KMS-11 (cell line): ENCODE measurements around the gene LSAMP.

Experiments
- H2AFZ ChIP-seq: fragments of 200-600 bp; sonication (generic); 2 replicates; pipeline ENCODE4 v1.6.1; 2016; ENCODE audit warnings: antibody characterized with exemption, mixed run types, low read depth
- H3K27ac ChIP-seq: fragments of 200-600 bp; sonication (generic); 2 replicates; pipeline ENCODE4 v1.6.1; 2016; ENCODE audit warnings: mild to moderate bottlenecking, mixed run types
- H3K27me3 ChIP-seq: fragments of 200-600 bp; sonication (generic); 2 replicates; pipeline ENCODE4 v1.6.1; 2017; ENCODE audit warnings: mild to moderate bottlenecking, low read depth, mixed run types, moderate library complexity; ENCODE audit not compliant: insufficient read depth
- H3K36me3 ChIP-seq: fragments of 200-600 bp; sonication (generic); 2 replicates; pipeline ENCODE4 v1.6.1; 2017; ENCODE audit warnings: mild to moderate bottlenecking, mixed run types; ENCODE audit not compliant: insufficient read depth
- H3K4me1 ChIP-seq: fragments of 200-600 bp; sonication (generic); 2 replicates; pipeline ENCODE4 v1.6.1; 2016; ENCODE audit warnings: mild to moderate bottlenecking, low read depth, mixed run types; ENCODE audit not compliant: poor library complexity, severe bottlenecking
- H3K4me2 ChIP-seq: fragments of 200-600 bp; sonication (generic); 2 replicates; pipeline ENCODE4 v1.7.0; 2016; ENCODE audit warnings: mild to moderate bottlenecking, mixed run types
- H3K4me3 ChIP-seq: fragments of 200-600 bp; sonication (generic); IDR thresholded peaks from 2 replicates; pipeline ENCODE4 v1.6.1; 2017; ENCODE audit warnings: low read depth, low read length, mixed read lengths; ENCODE audit not compliant: insufficient read depth
- H3K79me2 ChIP-seq: fragments of 200-600 bp; sonication (generic); 2 replicates; pipeline ENCODE4 v1.6.1; 2016; ENCODE audit warnings: low read depth, mixed run types; ENCODE audit not compliant: insufficient read depth
- H3K9ac ChIP-seq: fragments of 200-600 bp; sonication (generic); 2 replicates; pipeline ENCODE4 v1.6.1; 2016; ENCODE audit warnings: mild to moderate bottlenecking, mixed run types
- H4K20me1 ChIP-seq: fragments of 200-600 bp; sonication (generic); 2 replicates; pipeline ENCODE4 v1.6.1; 2016; ENCODE audit warnings: mild to moderate bottlenecking, mixed run types; ENCODE audit not compliant: insufficient read depth
- TF ChIP-seq, protein P1 (sequence below): fragments of 200-600 bp; sonication (generic); conservative IDR thresholded peaks from 2 replicates; pipeline ENCODE4 v1.6.1; 2017; ENCODE audit warnings: low read depth, mild to moderate bottlenecking, antibody characterized with exemption, low read length, moderate library complexity, mixed read lengths

Gene LSAMP

GRCh38 chr3:116408473-116408872, 36.8 kb downstream of the LSAMP start:
- H3K9ac ChIP-seq, result no peak overlapping the region
- H3K27ac ChIP-seq, result no peak overlapping the region
- H4K20me1 ChIP-seq, result no peaks in the 10 kb centered on the region
- TF ChIP-seq, protein P1, sequence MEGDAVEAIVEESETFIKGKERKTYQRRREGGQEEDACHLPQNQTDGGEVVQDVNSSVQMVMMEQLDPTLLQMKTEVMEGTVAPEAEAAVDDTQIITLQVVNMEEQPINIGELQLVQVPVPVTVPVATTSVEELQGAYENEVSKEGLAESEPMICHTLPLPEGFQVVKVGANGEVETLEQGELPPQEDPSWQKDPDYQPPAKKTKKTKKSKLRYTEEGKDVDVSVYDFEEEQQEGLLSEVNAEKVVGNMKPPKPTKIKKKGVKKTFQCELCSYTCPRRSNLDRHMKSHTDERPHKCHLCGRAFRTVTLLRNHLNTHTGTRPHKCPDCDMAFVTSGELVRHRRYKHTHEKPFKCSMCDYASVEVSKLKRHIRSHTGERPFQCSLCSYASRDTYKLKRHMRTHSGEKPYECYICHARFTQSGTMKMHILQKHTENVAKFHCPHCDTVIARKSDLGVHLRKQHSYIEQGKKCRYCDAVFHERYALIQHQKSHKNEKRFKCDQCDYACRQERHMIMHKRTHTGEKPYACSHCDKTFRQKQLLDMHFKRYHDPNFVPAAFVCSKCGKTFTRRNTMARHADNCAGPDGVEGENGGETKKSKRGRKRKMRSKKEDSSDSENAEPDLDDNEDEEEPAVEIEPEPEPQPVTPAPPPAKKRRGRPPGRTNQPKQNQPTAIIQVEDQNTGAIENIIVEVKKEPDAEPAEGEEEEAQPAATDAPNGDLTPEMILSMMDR, result no peak
- no peak overlapping the region for H3K4me3 ChIP-seq
- no peaks in the 10 kb centered on the region for H3K79me2 ChIP-seq
- no peaks in the 10 kb centered on the region for H3K4me1 ChIP-seq
- no peaks in the 10 kb centered on the region for H3K27me3 ChIP-seq
- no peak overlapping the region for H2AFZ ChIP-seq
- no peak overlapping the region for H3K4me2 ChIP-seq
- H3K36me3 ChIP-seq, result no peaks in the 10 kb centered on the region

- Histone ChIP-seq H3K36me3 (no peaks in the 10 kb centered on the region), H2AFZ (no peak overlapping the region), H3K4me2 (no peak overlapping the region), H3K4me3 (no peak overlapping the region), H3K27ac (no peak overlapping the region), H3K79me2 (no peaks in the 10 kb centered on the region), H4K20me1 (no peaks in the 10 kb centered on the region), H3K4me1 (no peaks in the 10 kb centered on the region), H3K9ac (no peak overlapping the region), H3K27me3 (no peaks in the 10 kb centered on the region)
- TF ChIP-seq, protein P1, result no peak
These were observed 40.1 kb downstream of the LSAMP start for GRCh38 chr3:116405231-116405630.

- no peaks in the 10 kb centered on the region for H4K20me1 ChIP-seq
- no peaks in the 10 kb centered on the region for H3K79me2 ChIP-seq
- H3K27ac ChIP-seq, result no peak overlapping the region
- no peaks in the 10 kb centered on the region for H3K4me1 ChIP-seq
- H3K4me2 ChIP-seq, result no peak overlapping the region
- no peak overlapping the region for H3K4me3 ChIP-seq
- no peak overlapping the region for H2AFZ ChIP-seq
- TF ChIP-seq, protein P1, result no peak
- no peaks in the 10 kb centered on the region for H3K36me3 ChIP-seq
- H3K9ac ChIP-seq, result no peak overlapping the region
- H3K27me3 ChIP-seq, result no peaks in the 10 kb centered on the region
These were observed 45.5 kb downstream of the LSAMP start for GRCh38 chr3:116399701-116400226.

GRCh38 chr3:116394365-116394764, 50.9 kb downstream of the LSAMP start:
- no peak overlapping the region for H3K4me2 ChIP-seq
- no peaks in the 10 kb centered on the region for H3K36me3 ChIP-seq
- TF ChIP-seq, protein P1, result no peak
- no peaks in the 10 kb centered on the region for H3K4me1 ChIP-seq
- no peaks in the 10 kb centered on the region for H3K27me3 ChIP-seq
- no peak overlapping the region for H3K27ac ChIP-seq
- no peaks in the 10 kb centered on the region for H3K79me2 ChIP-seq
- H3K9ac ChIP-seq, result no peak overlapping the region
- H2AFZ ChIP-seq, result no peak overlapping the region
- H4K20me1 ChIP-seq, result no peaks in the 10 kb centered on the region
- H3K4me3 ChIP-seq, result no peak overlapping the region
